Mucosa of descending colon (tissue), 3 donors: Measurements from ENCODE around the gene RYK. TPM values are rescaled to one million over a fixed set of nuclear protein-coding genes. Genes with fewer than 3 reads are reported as not detected.
A peak's percentile ranks its signal among the peaks of the same experiment; 100 is the strongest.
"Not testable (repeated sequence)": the region's sequence is repeated elsewhere in the genome, so short reads cannot be mapped to it uniquely, and the experiment has no call there.

Source experiments
- ATAC-seq: fragments of 200-7000 bp; cut with Tn5 transposase; one replicate; pipeline ENCODE4 v1.9.1; 2020; ENCODE audit warnings: mild to moderate bottlenecking, moderate library complexity
- DNase-seq, 3 donors: peaks; one replicate each; pipeline ENCODE4 v3.0.0-alpha.2; 2020
- H3K36me3 ChIP-seq: fragments of 200-600 bp; one replicate; pipeline ENCODE4 v1.8.0; 2021; ENCODE audit warnings: low read depth, mild to moderate bottlenecking
- H3K4me1 ChIP-seq: fragments of 200-600 bp; one replicate; pipeline ENCODE4 v1.8.0; 2021; ENCODE audit warnings: low read depth, mild to moderate bottlenecking
- H3K4me3 ChIP-seq: fragments of 200-600 bp; one replicate; pipeline ENCODE4 v1.8.0; 2021; ENCODE audit warnings: mild to moderate bottlenecking
- H3K9me3 ChIP-seq: fragments of 200-600 bp; one replicate; pipeline ENCODE4 v1.8.0; 2021; ENCODE audit warnings: mild to moderate bottlenecking
- intact Hi-C, 2 donors: fragments of 100-400 bp; cut with DNase I in 1 of 2; cut with micrococcal nuclease in 1 of 2; formaldehyde crosslinking; loops; one replicate each; pipeline versions ENCODE4 v1.11.0 to v1.11.1; 2022; cut with DNase I, micrococcal nuclease
- total RNA-seq, 3 donors: library from RNA; stranded (reverse); fragmentation: NEBNext Ultra II Directional in 2 of 3; extraction: Animal tissue kit (Norgen Biotek cat#: 25700) in 2 of 3; gene quantifications; one replicate each; pipeline versions ENCODE4 v1.2.1 to v1.2.4, GENCODE V29; 2021 to 2023
- TF ChIP-seq, protein P1 (sequence below): fragments of 200-600 bp; IDR thresholded peaks from one replicate; pipeline ENCODE4 v1.8.0; 2022; ENCODE audit warnings: antibody characterized with exemption, mild to moderate bottlenecking
- donor health status: DM: no; HTN: no; CAD: no; lungs with moderate emphysema.
- donor health status: DM: no; HTN: no; CAD: no.
- donor health status: DM: no; HTN: yes; CAD: no.

RYK gene
- total RNA-seq, 3 donors from 2014 or later, result 36.3 to 80.6 (median 43.7) TPM

DNA sequence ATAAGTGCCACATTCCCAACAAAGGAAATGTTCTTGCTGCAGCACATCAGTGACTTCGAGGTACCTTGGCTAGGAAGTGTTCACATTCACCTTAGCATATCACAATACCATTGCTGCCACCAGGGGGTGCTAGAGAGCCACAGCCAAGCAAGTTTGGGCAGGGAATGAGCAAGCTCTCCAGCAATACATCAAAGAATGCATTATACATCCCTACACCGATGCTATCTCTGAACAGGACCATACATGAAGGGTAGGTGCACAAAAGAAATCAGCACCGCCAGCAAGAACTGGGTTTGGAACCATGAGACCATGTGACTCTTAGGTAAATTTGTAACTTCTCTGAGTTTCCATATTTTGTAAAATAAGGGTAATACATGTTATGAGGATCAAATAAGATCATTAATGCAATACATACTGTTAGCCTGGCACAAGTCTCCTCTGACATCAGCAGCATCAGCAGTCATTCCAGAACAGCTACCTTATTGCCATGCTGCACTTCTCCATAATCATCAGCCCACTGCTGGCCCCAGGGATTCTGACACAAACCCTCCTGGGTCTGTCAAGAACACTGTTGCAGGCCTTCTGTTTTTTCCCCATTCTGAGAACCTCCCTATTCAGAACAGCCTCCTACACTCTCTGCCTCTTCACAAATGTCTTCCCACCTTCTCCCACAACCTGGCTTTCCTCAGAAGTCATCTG lies 37.5 kb downstream of the RYK start:
- H3K9me3 ChIP-seq, result no peaks in the 10 kb centered on the region
- intact Hi-C loops, result loop anchor here (5.0 to 10.0 kb wide), 2 partner anchors 84 to 262 kb away; no protein-coding TSS in a partner anchor
- H3K36me3 ChIP-seq, result no peaks in the 10 kb centered on the region
- H3K4me1 ChIP-seq, result no peaks in the 10 kb centered on the region
- no peak overlapping the region for H3K4me3 ChIP-seq
- TF ChIP-seq, protein P1, sequence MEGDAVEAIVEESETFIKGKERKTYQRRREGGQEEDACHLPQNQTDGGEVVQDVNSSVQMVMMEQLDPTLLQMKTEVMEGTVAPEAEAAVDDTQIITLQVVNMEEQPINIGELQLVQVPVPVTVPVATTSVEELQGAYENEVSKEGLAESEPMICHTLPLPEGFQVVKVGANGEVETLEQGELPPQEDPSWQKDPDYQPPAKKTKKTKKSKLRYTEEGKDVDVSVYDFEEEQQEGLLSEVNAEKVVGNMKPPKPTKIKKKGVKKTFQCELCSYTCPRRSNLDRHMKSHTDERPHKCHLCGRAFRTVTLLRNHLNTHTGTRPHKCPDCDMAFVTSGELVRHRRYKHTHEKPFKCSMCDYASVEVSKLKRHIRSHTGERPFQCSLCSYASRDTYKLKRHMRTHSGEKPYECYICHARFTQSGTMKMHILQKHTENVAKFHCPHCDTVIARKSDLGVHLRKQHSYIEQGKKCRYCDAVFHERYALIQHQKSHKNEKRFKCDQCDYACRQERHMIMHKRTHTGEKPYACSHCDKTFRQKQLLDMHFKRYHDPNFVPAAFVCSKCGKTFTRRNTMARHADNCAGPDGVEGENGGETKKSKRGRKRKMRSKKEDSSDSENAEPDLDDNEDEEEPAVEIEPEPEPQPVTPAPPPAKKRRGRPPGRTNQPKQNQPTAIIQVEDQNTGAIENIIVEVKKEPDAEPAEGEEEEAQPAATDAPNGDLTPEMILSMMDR, result peak; percentile 91
- DNase-seq, result peak in 2 of 3 donors; percentile 86 to 96
- ATAC-seq, result peak; percentile 95

DNA sequence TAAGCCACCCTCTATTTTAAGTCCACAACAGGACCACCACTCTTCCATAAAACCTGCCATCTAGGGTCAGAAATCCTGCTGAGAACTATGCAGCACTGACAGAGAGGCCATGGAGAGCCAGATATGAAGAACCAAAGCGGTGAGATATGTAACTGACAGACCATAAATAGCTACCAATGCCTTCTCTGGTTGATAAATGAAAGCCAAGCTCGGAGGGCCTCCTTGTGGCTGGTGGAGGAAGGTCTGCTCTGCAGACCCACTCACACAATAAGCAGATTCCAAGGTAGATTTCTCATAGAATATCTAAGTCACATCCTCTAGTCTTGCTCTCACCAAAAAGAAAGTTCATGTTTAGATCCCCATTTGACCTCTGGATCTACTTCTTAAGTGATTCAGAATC lies 38.9 kb downstream of the RYK start:
- H3K36me3 ChIP-seq, result no peaks in the 10 kb centered on the region
- H3K4me1 ChIP-seq, result no peaks in the 10 kb centered on the region
- no peaks in the 10 kb centered on the region for H3K9me3 ChIP-seq
- ATAC-seq, result peak; percentile 59
- peak in 1 of 3 donors; percentile 23 for DNase-seq
- intact Hi-C loops, result loop anchor here (5.0 to 10.0 kb wide), 2 partner anchors 86 to 263 kb away; no protein-coding TSS in a partner anchor
- TF ChIP-seq, protein P1, result no peak
- H3K4me3 ChIP-seq, result no peak overlapping the region

DNA sequence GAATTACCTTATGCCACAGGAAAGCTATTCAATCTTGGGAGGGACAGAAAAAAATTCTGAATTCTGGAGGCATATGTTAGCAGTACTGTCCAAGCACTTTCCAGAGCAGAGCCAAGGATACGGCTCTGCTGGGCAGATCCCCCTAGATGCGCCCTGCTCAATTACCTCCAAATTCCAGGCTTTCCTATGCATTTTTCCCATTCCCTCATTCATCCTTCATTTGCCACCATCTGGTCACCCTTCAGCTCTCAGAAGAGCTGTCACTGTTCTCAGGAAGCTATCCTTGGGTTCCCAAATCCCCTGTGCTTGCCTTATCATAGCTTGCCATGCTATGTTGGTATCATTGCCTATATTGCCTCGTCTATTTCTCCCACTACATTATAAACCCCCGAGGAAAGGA lies 45.2 kb downstream of the RYK start:
- no peak overlapping the region for H3K4me3 ChIP-seq
- intact Hi-C loops, result no loop called here
- no peaks in the 10 kb centered on the region for H3K9me3 ChIP-seq
- H3K36me3 ChIP-seq, result no peaks in the 10 kb centered on the region
- ATAC-seq (no peak), DNase-seq (no peak)
- TF ChIP-seq, protein P1, result no peak
- H3K4me1 ChIP-seq, result no peaks in the 10 kb centered on the region

DNA sequence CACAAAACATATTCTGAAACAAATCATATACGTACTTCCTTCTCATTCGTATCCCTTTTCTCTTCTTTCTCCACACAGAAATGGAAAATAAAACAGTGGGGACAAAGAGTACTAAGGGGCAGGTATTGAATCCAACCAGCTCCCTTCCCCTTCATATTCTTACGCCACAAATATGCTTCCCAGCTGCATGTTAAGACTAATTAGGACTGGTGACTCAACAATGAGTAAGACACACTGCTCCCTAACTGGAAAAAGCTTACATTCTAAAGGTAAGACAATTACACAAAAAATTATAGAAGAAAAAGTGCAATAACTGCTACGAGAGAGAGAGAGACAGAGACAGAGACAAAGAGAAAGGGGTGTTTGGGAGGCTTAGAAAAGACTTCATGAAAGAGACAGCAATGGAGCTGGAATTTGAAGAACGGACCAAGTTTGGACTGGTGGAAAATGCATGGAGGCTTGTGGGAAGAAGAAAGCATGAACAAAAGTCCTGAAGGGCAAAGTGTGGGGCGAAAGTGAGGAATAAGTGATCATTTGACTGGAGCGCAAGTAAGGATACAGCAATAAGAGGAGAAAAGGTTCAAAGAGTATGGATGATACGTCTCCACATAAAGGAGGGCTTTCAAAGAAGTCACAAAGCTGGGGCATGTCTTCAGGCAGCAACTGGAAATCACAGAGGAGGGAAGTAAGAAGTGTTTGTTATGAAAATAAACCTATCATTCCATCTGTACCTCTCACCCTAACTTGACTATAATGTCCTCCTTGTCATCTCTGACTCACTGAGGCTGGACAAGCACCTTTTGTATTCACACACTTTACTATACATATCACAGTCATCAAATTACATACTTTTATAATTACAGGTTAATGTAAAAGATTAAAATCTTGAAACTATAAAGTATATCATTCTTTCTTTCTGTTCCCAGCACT lies 49.2 kb downstream of the RYK start:
- Histone ChIP-seq H3K36me3 (peaks cover 5% of the 10 kb centered on the region), H3K4me1 (no peaks in the 10 kb centered on the region), H3K4me3 (no peak overlapping the region), H3K9me3 (no peaks in the 10 kb centered on the region)
- DNase-seq (no peak), ATAC-seq (no peak)
- TF ChIP-seq, protein P1, result no peak
- intact Hi-C loops, result no loop called here

DNA sequence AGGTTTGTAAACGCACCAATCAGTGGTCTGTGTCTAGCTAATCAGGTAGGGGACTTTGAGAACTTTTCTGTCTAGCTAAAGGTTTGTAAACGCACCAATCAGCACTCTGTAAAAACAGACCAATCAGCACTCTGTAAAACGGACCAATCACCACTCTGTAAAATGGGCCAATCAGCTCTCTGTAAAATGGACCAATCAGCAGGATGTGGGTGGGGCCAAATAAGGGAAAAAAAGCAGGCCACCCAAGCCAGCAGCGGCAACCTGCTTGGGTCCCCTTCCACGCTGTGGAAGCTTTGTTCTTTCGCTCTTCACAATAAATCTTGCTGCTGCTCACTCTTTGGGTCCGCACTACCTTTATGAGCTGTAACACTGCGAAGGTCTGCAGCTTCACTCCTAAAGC lies 50.8 kb downstream of the RYK start:
- H3K4me1 ChIP-seq, ATAC-seq, H3K4me3 ChIP-seq, H3K36me3 ChIP-seq, intact Hi-C loops, H3K9me3 ChIP-seq, DNase-seq: not testable (repeated sequence)

DNA sequence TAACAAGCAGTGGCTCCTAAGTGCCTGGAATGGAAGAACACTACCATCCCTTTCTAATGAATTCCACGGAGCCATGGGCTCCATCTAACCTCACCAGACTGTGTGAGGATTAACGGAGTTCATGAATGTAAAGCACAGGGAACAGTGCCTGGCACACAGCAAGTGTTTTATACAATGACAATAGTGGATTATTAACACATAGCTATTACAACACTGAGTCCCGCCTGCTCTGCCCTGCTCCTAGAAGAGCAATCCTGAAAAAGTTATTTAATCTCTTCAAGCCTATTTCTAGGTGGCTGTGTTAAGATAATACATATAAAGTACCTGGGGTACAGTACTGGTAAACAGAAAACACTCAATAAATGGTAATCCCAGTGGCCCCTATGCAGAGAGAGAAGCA lies 51.4 kb downstream of the RYK start:
- intact Hi-C loops, result no loop called here
- H3K36me3 ChIP-seq, result peaks cover 5% of the 10 kb centered on the region
- ATAC-seq, result no peak
- DNase-seq, result no peak
- H3K9me3 ChIP-seq, result no peaks in the 10 kb centered on the region
- H3K4me3 ChIP-seq, result no peak overlapping the region
- TF ChIP-seq, protein P1, result no peak
- no peaks in the 10 kb centered on the region for H3K4me1 ChIP-seq
